HG02943 (cell line): ENCODE results near the gene CRHR1.

Source experiments
- ATAC-seq: cut with Tn5 transposase; IDR thresholded peaks from one replicate; pipeline ENCODE4 v1.9.1; 2021; ENCODE audit warnings: mild to moderate bottlenecking, low read depth, moderate library complexity; ENCODE audit not compliant: unreplicated experiment

CRHR1 gene

DNA sequence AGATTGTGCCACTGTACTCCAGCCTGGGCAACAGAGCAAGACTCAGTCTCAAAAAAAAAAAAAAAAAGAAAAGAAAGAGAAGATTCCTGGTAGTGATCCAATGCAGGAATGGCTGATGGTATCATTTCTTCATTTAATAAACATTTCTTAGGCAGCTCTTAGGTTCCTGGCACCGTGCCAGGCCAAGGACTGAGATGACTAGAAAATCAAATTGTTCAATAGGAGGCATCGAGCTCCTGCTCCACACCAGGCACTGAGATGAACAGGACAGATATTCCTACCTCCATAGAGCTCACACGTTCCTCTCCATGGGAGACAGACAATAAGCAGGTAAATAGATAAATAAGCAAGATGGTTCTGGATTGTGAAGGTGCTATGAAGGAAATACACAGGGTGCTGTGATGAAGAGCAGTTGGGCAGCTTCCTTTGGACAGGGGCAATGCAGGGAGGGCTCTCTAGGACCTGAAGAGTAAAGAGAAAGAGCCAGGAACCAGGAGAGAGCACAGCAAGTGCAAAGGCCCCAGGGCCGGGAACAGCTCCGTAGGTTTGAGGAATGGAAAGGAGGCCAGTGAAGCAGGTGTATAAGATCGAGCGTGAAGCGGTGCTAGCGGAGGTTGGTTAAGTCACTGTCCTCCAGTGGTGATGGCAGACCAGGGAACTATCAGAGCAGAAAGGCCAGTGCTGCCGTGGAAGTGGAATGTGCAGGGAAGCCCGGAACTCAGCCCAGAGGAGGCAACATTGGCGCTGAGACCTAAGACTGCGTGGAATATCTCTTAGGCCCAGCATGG is 26.5 kb upstream of the CRHR1 start:
- no peak for ATAC-seq

DNA sequence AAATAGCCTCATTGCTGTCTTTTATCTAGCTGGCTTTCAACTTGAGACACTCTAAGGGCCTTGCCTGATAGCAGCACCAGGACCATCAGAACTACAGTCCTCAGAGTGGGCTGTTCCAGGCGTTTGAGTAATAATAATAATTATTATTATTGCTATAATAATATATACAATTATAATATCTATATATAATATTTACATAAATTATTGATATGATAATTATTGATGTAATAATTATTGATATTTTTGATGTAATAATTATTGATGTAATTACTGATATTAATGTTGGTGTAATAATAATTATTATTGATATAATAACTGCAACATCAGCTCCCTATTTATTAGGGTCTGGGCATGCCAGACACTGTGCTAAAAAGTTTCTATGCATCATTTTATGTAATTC is 25.6 kb upstream of the CRHR1 start:
- ATAC-seq: no peak

DNA sequence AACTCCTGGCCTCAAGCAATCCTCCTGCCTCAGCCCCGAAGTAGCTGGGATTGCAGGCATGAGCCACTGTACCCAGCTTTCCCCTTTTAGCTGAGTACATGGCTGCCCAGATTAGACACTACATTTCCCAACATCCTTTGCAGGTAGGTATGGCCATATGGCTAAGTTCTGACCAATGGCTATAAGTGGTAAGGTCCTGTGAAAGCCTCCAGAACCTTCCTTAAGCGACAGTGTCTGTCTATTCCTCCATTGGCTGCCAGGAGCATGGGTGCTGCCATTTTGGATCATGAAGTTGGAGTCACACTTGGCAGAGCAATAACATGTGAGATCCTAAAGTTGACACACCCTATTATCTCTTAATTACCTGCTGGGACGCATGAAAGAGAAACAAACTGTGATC is 24.4 kb upstream of the CRHR1 start:
- ATAC-seq: no peak

DNA sequence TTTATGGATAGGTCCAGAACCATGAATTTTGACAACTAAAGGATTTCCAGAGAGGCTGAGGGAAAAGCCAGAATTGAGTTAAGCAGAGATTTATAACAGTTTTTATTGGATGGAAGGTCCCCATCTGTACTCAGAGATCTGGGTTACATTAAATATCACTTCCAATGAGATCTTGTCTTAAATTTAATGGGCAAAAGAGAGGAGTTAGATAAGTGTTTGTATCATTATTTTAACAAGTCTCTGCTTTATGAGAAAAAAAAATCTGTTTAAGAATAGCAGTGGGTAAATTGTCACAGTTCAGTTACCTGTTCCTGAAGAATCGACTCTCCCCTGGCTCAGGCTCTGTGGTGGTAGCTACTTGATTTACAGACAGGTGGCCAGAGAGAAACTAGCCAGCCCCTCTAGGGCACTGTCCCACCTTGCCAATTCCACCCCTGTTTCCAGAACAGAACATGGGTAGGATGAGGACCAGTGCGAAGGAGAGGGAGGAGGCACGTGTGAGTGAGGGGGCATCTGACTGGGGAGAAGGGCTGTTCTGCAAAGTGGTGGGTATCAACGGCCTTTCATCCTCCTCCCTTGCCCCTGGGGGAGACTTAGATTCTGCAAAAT is 22.1 kb upstream of the CRHR1 start:
- no peak for ATAC-seq

DNA sequence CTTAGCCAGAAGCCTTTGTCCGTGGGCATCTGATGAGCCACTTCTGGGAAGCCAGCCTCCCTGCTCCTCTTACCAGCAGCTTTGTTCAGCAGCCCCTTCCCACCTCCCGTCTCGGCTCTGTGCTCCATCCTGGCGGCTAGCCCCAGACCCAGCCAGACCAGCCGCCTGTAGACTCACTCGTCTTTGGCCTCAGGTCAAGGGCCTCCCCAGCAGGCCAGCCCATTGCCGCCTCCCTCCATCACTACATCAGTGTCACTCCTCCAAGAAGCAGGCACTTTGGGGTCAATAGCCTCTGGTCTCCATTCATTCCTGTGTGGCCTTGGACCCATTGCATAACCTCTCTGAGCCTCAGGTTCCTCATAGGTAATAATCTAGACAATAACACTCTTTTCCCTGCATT is 20.9 kb upstream of the CRHR1 start:
- no peak for ATAC-seq

DNA sequence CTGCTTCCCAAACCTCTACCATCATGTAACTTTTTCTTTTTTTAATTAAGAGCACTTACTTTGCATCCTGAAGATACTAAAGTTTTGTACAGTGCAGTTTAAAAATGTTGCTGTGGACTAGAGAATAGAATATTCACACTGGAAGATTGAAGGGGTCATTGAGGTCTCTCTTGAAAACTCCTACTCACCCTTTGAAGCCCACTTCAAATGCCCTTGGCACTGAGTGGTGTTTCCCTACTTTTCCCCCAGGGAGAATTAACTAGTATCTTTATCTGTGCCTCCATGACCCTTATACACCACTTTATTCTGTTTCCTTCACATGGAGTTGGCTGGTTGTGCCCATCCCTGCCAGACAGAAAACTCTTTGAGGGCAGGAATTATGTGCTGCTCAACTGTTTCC is 19.6 kb upstream of the CRHR1 start:
- no peak for ATAC-seq

DNA sequence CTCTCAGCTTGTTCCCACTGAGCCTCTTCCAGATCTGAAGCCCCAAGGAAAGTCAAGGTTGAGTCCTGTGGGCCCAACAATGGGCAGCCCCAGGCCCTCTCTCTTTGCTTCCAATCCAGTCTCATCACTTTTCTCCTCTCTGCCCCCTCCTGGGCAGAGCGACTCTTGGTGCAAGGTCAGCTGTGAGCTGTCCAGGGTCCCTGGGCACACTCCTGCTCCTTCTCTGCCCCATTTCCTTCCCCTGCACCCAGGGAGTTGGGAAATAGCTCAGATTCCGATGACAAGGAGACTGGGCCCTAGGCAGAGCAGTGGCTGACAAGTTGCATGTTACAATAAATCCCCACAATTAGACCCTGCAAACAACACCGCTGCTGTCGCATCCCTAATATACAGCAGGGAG is 16.1 kb upstream of the CRHR1 start:
- no peak for ATAC-seq

DNA sequence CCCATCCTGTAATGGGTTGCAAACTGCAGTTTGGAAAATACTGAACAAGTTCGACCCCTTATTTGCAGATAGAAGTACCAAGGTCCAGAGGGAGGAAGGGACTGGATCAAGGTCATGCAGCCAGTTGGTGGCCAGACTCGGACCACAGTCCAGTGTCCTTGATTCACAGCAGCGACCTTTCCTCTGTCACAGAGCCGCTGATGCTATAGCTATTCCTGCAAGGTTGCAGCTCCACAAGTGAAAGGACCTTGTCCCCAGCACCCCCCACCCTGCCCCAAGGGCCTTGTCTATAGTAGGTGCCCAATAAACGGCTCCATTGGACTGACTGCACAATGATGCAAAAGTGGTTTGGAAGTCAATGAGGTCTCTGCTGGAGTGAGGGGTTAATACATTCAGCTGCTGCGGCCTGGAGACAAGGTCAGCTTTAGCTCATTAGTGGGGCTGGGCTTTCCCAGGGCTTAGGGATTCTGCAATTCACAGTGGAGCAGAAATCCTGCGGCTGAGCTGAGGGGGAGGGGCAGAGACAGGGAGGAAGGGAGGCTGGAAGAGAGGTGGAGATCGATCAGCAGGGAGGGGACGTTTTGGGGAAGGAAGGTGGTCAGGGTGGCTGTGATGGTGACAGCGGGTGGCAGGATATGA is 13.4 kb upstream of the CRHR1 start:
- ATAC-seq: no peak

DNA sequence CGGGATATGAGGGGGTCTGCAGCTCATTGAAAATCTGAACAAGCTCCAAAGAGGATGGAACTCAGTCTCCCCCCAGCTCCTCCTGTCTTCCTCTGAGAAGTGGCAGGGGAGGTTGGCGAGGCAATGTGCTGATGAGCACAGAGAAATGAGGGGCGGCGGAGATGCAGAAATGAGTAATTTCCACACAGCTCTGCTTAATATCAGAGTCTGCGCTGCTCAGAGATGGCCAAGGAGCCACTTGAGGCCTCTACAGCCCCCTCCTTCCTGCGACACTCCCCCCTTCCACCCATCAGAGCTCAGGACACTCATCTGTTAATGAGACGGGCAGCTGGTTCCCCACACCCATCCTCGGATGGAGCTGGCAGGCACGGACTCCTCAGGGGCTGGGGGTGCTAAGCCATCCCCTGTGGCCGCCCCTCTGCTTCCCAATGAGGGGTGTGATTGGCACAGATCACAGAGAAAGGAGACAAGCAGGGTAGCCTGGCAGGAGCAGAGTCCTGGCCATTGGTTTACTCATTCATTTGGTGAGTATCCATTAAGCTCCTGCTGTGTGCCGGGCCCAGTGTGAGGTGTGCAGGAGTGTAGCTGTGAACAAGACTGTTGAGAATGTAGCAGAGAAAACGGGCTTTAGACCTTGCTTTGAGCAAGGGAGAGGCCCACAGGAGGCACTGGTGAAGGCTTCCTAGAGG is 12.7 kb upstream of the CRHR1 start:
- no peak for ATAC-seq

DNA sequence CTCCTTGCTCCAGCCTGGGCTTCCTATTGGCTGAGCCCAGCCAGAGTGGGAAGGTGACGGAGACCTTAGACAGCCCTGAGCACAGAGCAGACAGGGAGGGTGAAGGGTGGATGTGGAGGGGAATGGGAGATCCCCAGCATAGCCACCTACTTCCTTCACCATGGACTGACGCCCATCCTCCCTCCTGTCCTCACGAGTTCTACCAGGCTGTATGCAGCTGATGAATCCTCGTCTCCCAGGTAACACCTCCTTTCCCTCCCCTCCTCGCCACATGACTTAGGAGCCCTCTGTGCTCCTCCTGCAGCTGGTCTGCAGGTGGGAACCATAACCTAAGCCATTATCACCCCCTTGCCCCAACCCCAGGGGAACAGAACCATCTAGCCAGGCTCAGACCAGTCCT is 9.0 kb upstream of the CRHR1 start:
- ATAC-seq: no peak

DNA sequence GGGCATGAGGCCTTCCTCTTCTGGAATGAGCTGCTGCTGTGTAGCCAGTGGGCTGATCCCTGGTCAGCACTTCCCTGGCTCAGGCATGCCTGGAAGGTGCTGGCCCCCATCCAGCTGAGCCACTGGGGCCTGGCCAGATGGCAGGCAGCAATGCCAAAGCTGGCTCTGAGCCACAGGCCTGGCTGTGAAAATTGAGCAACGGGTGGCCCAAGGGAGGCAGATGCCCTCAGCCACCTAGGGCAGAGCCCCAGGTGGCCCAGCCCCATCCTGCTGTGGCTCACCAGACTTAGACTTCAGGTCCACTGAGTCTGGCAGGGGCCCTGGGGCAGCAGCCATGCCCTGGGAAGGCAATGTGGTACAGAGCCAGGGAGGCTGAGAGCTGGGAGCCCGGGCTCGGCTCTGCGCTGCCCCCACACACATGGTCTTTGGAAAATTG is 8.5 kb upstream of the CRHR1 start:
- no peak for ATAC-seq

DNA sequence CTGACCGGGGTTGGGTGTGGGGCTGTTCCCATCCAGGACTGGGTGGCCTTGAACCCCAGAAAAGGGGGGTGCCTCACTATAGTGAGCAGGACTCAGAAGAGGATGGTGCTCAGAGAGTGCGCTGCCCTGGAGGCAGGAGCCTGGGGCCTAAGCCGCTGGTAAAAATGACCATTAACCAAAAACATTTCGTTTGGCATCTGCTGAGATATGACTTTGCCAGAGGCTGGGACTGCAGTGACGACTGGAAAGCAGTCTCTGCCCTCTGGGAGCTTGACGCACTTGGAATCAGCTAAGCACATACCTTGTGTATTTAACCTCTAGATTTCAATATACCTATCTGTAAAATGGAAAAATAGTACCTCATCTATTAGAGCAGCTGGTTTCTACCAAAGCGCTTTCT is 7.2 kb upstream of the CRHR1 start:
- ATAC-seq: no peak

DNA sequence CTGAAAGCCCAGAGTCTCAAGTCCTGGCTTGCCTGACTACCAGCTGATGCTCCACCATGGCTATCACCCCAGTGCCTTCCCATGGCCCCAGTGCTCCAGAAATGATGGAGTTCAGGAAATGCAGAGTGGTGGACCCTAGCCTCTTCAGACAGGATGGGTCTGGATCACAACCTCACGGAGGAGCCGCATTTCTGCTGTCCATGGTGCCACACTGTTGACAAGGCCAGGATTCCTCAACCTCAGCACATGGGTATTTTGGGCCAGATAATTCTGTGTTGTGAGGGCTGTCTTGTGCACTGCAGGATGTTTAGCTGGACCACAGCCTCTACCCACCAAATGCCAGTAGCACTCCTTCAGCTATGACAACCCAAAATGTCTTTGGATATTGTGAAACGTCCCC is 6.7 kb upstream of the CRHR1 start:
- no peak for ATAC-seq

DNA sequence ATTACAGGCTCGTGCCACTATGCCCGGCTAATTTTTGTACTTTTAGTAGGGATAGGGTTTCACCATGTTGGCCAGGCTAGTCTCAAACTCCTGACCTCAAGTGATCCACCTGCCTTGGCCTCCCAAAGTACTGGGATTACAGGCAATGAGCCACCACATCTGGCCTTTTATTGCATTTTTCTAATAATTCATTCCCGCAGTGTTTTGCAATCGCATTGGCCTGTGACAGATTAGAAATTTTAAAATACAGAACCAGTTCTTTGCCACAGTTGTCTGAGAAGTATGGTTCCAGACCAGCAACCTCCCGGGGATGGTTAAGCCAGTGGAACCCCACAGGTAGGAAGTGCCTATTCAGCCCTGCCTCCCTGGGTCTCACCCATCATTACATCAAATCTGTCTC is 3.2 kb upstream of the CRHR1 start:
- ATAC-seq: no peak

DNA sequence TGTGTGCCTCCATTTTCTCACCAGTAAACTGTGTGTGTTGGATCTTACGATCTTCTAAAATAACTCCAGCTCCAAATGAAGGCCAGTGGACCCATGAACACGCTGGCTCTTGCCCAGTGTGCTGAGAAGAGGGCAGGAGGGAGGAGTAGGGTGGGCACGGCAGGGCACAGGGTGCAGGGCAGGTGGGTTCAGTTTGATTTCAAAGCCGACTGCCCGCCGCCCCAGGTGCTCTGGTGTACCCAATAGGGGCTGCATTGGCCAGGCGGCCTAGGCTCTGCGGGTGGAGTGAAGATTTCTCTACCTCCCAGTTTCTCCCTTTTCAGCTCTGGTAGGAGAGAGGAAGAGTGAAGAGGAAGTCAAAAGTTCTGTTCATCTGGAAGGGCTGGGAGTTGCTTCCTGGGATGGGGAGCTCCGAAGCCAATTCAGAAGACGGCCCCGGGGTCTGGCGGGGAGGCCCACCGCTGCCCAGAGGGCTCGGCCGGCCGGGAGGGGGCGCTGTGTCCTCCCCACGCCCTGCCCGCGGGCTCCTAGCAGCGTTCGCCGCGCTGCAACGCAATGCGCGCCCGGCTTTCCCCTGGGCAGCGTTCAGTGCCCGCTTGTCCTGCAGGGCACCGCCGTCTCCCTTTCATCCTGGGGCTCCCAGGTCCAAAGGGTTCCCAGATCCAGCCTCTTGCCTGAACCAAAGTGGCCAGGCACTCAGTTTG is 1.1 kb upstream of the CRHR1 start:
- ATAC-seq: no peak

DNA sequence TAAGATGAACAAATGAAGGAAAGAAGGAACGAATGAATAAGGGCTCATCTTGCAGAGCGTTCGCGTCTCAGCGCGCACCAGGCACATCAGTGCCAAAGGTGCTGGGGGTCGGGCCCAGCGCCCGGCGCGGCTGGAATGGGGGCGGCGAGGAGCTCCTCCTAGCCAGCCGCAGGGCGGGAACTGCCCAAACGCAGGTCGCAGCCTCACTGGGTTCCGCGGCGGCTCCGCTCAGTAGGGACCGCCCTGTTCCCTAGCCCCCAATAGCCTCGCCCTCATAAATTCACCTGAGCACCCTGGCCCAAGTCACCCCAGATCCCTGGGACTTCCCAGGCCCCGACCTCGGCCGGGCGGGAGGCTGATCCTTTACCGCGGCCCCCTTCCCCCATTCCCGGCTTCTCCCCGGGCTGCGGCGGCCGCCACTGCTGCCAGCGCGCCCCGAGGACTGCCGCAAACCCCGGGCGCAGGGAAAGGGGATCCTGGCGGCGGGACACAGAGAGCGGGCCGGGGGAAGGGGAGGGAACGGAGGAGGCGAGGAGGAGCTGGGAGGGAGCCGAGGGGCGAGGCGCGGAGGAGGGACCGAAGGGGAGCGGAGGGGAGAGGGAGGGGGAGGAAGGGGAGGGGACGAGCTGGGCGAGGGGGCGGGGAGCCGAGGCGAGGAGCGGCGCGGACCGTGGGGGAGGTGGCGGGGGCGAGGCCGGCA is 377 bp upstream of the CRHR1 start:
- ATAC-seq: no peak

DNA sequence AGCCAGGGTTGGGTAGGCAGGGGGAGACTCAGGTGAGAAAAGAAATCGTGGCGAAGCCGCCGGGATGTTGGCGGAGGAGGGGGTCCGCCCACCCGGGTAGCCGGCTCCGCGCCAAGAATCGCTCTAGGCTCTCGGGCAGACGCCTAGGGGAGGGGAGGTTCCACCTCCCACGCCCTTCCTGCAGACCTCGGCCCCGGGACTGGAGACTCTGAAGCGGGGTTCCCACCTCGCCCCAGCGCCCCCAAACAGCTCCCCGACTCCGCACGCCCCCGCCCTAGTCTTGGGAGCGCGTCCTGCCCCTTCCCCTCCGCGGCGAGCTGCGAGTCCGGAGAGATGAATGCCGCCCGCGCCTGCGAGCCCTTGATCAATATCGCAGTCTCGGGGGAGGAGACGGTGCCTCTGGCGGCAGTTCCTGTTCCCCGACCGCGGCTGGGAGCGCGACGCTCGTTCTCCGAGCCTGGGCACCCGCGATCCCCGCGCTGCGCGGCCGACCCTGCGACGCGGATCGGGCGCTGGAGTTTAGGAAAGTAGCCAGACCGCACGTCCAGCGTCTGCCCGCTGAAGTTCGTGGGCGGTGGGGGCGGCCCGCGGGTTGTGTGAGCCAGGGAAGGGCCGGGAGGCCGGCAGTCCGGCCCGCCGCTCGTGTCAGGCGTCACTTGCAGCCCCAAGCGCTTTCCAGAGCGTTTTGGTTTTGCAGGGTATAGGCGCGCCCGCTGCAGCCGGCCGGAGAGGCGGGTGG is 790 bp downstream of the CRHR1 start:
- no peak for ATAC-seq

DNA sequence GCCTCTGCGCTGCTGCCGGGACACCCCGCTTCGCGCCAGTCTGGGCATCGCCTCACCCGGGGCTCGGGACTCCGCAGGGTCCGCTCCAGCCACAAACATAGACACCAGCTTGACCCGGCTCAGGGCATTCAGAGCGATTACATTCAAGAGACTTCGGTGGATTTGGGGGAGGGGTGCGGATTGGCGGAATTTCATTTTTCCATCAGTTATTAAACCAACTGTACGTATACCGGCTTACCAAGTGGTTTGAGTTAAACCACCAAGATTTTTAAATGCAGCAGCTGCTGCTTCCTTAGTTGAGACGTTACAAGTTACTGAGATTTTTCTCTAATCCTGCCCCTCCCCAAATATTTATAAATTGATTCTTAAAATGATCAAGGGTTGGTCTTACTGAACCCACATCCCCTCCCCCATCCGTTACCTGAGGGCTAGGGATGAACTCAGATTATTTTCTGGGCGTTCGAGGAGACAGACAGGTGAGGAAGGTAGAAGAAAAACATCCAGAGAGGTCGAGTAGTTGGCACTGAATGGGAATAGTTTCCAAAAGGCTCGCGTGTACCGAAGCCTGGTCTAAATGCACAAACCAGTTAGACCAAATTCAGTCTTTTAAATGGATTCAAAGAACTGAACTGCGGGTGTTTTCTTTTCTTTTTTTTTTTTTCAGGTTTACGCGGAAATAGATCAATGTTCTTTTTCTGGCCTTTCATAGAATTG is 1.5 kb downstream of the CRHR1 start:
- no peak for ATAC-seq

DNA sequence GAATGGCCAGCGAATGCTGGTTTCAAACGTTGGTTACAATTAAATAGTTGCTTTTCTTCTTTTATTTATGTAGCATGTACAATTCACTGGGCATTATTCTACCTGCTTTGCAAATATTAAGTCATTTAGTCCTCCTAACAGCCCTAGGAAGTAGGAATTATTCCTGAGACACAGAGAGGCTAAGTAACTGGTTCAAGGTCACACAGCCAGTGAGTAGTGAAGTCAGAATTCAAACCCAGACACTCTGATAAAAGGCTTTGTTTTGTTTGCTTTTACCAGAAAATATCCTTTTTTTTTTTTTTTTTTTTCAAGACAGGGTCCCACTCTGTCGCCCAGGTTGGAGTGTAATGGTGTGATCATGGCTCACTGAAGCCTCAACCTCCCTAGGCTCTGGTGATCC is 2.2 kb downstream of the CRHR1 start:
- ATAC-seq: no peak
